Upper lobe of left lung (tissue), 4 donors: ENCODE data around the gene AVPR1A.

ENCODE experiments used
- EP300 ChIP-seq, 4 donors: sonication (generic); formaldehyde crosslinking; IDR thresholded peaks; one replicate each; pipeline ENCODE4 v1.5.1; 2017; ENCODE audit warnings: antibody characterized with exemption in 4 of 4, control low read depth in 2 of 4
- POLR2A ChIP-seq, 4 donors: fragments of 450-650 bp; IDR thresholded peaks; one replicate each; pipeline ENCODE4 v1.5.1; 2016 to 2017; ENCODE audit warnings: antibody characterized with exemption in 4 of 4, mild to moderate bottlenecking in 2 of 4
- POLR2AphosphoS5 ChIP-seq, 2 donors: sonication (generic); formaldehyde crosslinking; IDR thresholded peaks; one replicate each; pipeline ENCODE4 v1.5.1; 2017; ENCODE audit warnings: antibody characterized with exemption in 2 of 2
- TF ChIP-seq, protein P1 (sequence below), 6 experiments: fragments of 450-650 bp in 4 of 6; fragments of 200-600 bp in 2 of 6; sonication (generic) in 2 of 6; IDR thresholded peaks; one replicate each; pipeline ENCODE4 v1.5.1; 2016 to 2019; ENCODE audit warnings: antibody characterized with exemption in 6 of 6

DNA sequence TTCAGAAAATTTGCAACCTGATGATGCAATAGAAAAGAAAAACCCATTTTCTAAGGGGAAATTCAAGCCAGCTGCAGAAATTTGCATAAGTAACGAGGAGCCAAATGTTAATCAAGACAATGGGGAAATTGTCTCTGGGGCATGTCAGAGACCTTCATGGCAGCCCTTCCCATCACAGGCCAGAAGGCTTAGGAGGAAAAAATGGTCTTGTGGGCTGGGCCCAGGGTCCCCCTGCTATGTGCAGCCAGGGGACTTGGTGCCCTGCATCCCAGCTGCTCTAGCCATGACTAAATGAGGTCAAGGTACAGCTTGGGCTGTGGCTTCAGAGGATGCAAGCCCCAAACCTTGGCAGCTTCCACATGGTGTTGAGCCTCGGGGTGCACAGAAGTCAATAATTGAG lies 28.2 kb upstream of the AVPR1A start:
- TF ChIP-seq, protein P1, sequence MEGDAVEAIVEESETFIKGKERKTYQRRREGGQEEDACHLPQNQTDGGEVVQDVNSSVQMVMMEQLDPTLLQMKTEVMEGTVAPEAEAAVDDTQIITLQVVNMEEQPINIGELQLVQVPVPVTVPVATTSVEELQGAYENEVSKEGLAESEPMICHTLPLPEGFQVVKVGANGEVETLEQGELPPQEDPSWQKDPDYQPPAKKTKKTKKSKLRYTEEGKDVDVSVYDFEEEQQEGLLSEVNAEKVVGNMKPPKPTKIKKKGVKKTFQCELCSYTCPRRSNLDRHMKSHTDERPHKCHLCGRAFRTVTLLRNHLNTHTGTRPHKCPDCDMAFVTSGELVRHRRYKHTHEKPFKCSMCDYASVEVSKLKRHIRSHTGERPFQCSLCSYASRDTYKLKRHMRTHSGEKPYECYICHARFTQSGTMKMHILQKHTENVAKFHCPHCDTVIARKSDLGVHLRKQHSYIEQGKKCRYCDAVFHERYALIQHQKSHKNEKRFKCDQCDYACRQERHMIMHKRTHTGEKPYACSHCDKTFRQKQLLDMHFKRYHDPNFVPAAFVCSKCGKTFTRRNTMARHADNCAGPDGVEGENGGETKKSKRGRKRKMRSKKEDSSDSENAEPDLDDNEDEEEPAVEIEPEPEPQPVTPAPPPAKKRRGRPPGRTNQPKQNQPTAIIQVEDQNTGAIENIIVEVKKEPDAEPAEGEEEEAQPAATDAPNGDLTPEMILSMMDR (IDR thresholded peaks at IDR 0.05), result no peak
- no peak for TF ChIP-seq POLR2A (IDR thresholded peaks at IDR 0.05)
- TF ChIP-seq POLR2AphosphoS5 (IDR thresholded peaks at IDR 0.05), result no peak
- no peak for TF ChIP-seq EP300 (IDR thresholded peaks at IDR 0.05)
